Measurements from ENCODE around the gene SCRN1.

- peak in 1 of 2 donors; percentile 8 for TF ChIP-seq POLR2A (IDR thresholded peaks at IDR 0.05)
- TF ChIP-seq, protein P1, sequence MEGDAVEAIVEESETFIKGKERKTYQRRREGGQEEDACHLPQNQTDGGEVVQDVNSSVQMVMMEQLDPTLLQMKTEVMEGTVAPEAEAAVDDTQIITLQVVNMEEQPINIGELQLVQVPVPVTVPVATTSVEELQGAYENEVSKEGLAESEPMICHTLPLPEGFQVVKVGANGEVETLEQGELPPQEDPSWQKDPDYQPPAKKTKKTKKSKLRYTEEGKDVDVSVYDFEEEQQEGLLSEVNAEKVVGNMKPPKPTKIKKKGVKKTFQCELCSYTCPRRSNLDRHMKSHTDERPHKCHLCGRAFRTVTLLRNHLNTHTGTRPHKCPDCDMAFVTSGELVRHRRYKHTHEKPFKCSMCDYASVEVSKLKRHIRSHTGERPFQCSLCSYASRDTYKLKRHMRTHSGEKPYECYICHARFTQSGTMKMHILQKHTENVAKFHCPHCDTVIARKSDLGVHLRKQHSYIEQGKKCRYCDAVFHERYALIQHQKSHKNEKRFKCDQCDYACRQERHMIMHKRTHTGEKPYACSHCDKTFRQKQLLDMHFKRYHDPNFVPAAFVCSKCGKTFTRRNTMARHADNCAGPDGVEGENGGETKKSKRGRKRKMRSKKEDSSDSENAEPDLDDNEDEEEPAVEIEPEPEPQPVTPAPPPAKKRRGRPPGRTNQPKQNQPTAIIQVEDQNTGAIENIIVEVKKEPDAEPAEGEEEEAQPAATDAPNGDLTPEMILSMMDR (IDR thresholded peaks at IDR 0.05) = no peak
Observed at GRCh38 chr7:30028216-30028748, 38.7 kb upstream of the SCRN1 start, which contains the start of gene PLEKHA8.

Data from thyroid gland (tissue), 4 donors.